A673 (cell line): ENCODE data around the gene RNF215. TPM values are rescaled to one million over a fixed set of nuclear protein-coding genes. Genes with fewer than 3 reads are reported as not detected.

ENCODE experiments used
- BruUV-seq: library from RNA; stranded (reverse); fragments of 400-500 nt; replicated peaks from 2 replicates; lab custom pipeline; 2021; lab: Mats Ljungman, UMichigan
- CTCF ChIA-PET: fragments of 300-600 bp; sonication (Branson Sonifier 250); formaldehyde crosslinking; loops from one replicate; lab custom pipeline; 2022; ENCODE audit warnings: antibody characterized with exemption; lab: Charles Lee
- POLR2A ChIA-PET: fragments of 300-600 bp; sonication (Branson Sonifier 250); formaldehyde crosslinking; loops from one replicate; lab custom pipeline; 2022; ENCODE audit warnings: antibody characterized with exemption; ENCODE audit not compliant: low non-redundant PET; lab: Charles Lee
- DNase-seq: peaks from one replicate; pipeline ENCODE4 v3.0.0-alpha.2; 2015; ENCODE audit warnings: low spot score
- H3K27ac ChIP-seq: fragments of 200-600 bp; sonication (generic); 2 replicates; pipeline ENCODE4 v1.5.1; 2016; ENCODE audit warnings: mixed run types, low read depth, mild to moderate bottlenecking, mixed read lengths, antibody characterized with exemption, low read length; ENCODE audit not compliant: poor library complexity, severe bottlenecking
- H3K27me3 ChIP-seq: fragments of 200-600 bp; sonication (generic); replicated peaks from 2 replicates; pipeline ENCODE4 v1.6.1; 2017; ENCODE audit warnings: mixed run types, low read depth, mild to moderate bottlenecking, mixed read lengths, antibody characterized with exemption, low read length; ENCODE audit not compliant: insufficient read depth, poor library complexity
- H3K36me3 ChIP-seq: fragments of 200-600 bp; sonication (generic); 2 replicates; pipeline ENCODE4 v1.6.1; 2016; ENCODE audit warnings: mixed run types, mild to moderate bottlenecking, mixed read lengths, antibody characterized with exemption, low read length; ENCODE audit not compliant: insufficient read depth, poor library complexity, severe bottlenecking
- H3K4me1 ChIP-seq: fragments of 200-600 bp; sonication (generic); 2 replicates; pipeline ENCODE4 v1.6.1; 2017; ENCODE audit warnings: mixed run types, mild to moderate bottlenecking, mixed read lengths, antibody characterized with exemption, low read length; ENCODE audit not compliant: insufficient read depth, poor library complexity, severe bottlenecking
- H3K4me3 ChIP-seq: fragments of 200-600 bp; sonication (generic); 2 replicates; pipeline ENCODE4 v1.5.1; 2016; ENCODE audit warnings: low read depth, mixed run types, mild to moderate bottlenecking, mixed read lengths, low read length; ENCODE audit not compliant: poor library complexity, severe bottlenecking
- H3K9me3 ChIP-seq: fragments of 200-600 bp; sonication (generic); 2 replicates; pipeline ENCODE4 v1.6.1; 2016; ENCODE audit warnings: mixed run types, low read depth, mild to moderate bottlenecking, mixed read lengths, antibody characterized with exemption, low read length; ENCODE audit not compliant: poor library complexity, severe bottlenecking
- EZH2 ChIP-seq: fragments of 200-600 bp; sonication (generic); IDR thresholded peaks from 2 replicates; pipeline ENCODE4 v1.6.1; 2017; ENCODE audit warnings: borderline replicate concordance, low read depth, mild to moderate bottlenecking, mixed read lengths, antibody characterized with exemption, low read length; ENCODE audit not compliant: poor library complexity, severe bottlenecking
- intact Hi-C: fragments of 100-400 bp; cut with micrococcal nuclease; formaldehyde crosslinking; loops from one replicate; pipeline ENCODE4 v1.10.0; 2022; ENCODE audit not compliant: unreplicated experiment
- total RNA-seq: library from RNA; stranded (reverse); gene quantifications from 2 replicates; pipeline ENCODE4 v1.2.3, GENCODE V29; 2021
- TF ChIP-seq, protein P1 (sequence below): fragments of 300-800, 200-600 bp; sonication (generic); conservative IDR thresholded peaks from 2 replicates; pipeline ENCODE4 v1.5.1; 2017; ENCODE audit warnings: low read depth, mild to moderate bottlenecking, antibody characterized with exemption, low read length, moderate library complexity, mixed read lengths

The RNF215 gene
- total RNA-seq, 1 experiment from 2014 or later, result 18.9 TPM

DNA sequence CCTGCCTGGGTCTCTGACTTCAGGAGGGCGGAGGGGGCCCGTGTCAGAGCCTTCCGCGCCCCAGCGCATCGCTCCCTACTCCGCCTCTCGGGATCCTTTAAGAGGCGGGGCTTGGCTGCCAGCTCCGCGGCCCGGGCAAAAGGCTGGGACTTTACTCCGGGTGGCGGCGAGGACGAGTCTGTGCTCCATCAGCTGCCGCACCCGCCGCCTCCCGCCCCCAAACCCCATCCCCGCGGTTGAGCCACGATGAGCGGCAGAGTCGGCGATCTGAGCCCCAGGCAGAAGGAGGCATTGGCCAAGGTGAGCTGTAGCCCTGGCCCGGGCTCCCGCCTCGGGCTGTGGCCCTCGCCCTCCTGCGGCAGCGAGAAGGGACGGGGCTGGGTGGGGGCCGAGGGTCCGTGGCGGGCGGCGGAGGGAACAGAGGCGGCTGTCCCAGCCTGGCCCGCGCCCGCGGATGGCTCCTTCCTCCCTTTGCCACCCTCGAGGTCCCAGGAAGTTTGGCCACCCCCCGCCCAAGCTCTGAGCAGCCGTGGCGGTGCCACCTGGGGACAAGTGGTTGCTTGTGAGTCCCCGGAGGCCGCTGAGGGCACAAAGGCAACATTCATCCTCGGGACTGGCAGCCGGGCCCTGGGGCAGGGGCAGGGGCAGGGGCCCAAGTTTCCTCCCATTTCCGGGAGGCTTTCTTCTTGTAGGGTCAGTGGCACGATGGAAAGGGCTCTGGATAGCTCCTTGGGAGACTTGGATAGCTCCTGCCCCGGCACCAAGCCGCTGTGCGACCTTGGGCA lies 9.9 kb upstream of the RNF215 start, which contains the start of gene SEC14L2:
Gene SEC14L2 (plus strand): TSS at position 148 of the 785 bp plus-strand sequence. CDS start 99 bp downstream, at position 247.
- CTCF ChIA-PET, result interaction anchor here (0.6 to 1.9 kb wide), 4 partner anchors 10 to 630 kb away, joined by 4 to 5 read pairs (median 4); partner anchors contain the start of gene ZMAT5
- peaks cover 26% of the 10 kb centered on the region for H3K4me1 ChIP-seq
- no peak for TF ChIP-seq EZH2
- TF ChIP-seq, protein P1, sequence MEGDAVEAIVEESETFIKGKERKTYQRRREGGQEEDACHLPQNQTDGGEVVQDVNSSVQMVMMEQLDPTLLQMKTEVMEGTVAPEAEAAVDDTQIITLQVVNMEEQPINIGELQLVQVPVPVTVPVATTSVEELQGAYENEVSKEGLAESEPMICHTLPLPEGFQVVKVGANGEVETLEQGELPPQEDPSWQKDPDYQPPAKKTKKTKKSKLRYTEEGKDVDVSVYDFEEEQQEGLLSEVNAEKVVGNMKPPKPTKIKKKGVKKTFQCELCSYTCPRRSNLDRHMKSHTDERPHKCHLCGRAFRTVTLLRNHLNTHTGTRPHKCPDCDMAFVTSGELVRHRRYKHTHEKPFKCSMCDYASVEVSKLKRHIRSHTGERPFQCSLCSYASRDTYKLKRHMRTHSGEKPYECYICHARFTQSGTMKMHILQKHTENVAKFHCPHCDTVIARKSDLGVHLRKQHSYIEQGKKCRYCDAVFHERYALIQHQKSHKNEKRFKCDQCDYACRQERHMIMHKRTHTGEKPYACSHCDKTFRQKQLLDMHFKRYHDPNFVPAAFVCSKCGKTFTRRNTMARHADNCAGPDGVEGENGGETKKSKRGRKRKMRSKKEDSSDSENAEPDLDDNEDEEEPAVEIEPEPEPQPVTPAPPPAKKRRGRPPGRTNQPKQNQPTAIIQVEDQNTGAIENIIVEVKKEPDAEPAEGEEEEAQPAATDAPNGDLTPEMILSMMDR, result no peak
- H3K36me3 ChIP-seq, result no peaks in the 10 kb centered on the region
- TSS peak; percentile 54 for BruUV-seq
- H3K27ac ChIP-seq, result peak within 1 kb of the TSS; percentile 62
- peak within 1 kb of the TSS; percentile 74 for H3K4me3 ChIP-seq
- DNase-seq, result peak; percentile 80
- H3K9me3 ChIP-seq, result no peaks in the 10 kb centered on the region
- no peaks in the 10 kb centered on the region for H3K27me3 ChIP-seq
- intact Hi-C loops, result no loop called here
- POLR2A ChIA-PET, result interaction anchor here (0.6 to 1.0 kb wide), 2 partner anchors 28 to 756 kb away, joined by 9 to 14 read pairs; no protein-coding TSS in a partner anchor

GRCh38 chr22:30393885-30394284 lies 6.7 kb upstream of the RNF215 start:
- DNase-seq, result no peak
- POLR2A ChIA-PET, result interaction anchor here (0.7 kb wide), 1 partner anchor 14 kb away, joined by 15 read pairs; no protein-coding TSS in a partner anchor
- intact Hi-C loops, result no loop called here

DNA sequence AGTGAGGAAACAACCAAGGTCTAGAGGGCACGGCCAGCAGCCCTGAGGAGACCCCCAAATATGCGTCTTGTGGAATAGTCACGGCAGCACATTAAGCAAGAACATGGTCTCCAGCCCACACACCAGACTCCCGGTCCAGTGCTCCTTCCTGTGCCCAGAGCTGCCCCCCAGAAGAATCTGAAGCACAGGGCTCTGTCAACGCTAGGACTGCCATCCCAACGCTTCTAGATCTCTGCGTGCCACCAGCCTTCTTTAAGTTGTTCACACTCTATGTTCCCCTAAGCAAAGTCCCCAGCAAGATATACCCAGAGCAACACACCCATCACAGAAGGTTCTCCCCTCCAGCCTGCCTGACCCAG lies 6.1 kb upstream of the RNF215 start:
- intact Hi-C loops, result no loop called here
- BruUV-seq, result no TSS peak

More at GRCh38 chr22:30393885-30394284, 6.7 kb upstream of the RNF215 start:
- no peak overlapping the region for H3K4me3 ChIP-seq
- CTCF ChIA-PET, result interaction anchor here (0.6 kb wide), 1 partner anchor 766 kb away, joined by 4 read pairs; no protein-coding TSS in a partner anchor
- BruUV-seq, result no TSS peak
- H3K27ac ChIP-seq, result no peak overlapping the region
- H3K9me3 ChIP-seq, result no peaks in the 10 kb centered on the region
- H3K27me3 ChIP-seq, result no peaks in the 10 kb centered on the region
- no peak for TF ChIP-seq EZH2
- TF ChIP-seq, protein P1, result no peak
- H3K4me1 ChIP-seq, result peaks cover 26% of the 10 kb centered on the region
- H3K36me3 ChIP-seq, result no peaks in the 10 kb centered on the region

More for the DNA sequence above, 6.1 kb upstream of the RNF215 start:
- no peaks in the 10 kb centered on the region for H3K36me3 ChIP-seq
- DNase-seq, result no peak
- ChIA-PET POLR2A (interaction anchor here (0.7 kb wide), 1 partner anchor 14 kb away, joined by 15 read pairs; no protein-coding TSS in a partner anchor), CTCF (no interaction called here)
- H3K9me3 ChIP-seq, result no peaks in the 10 kb centered on the region
- H3K27me3 ChIP-seq, result no peaks in the 10 kb centered on the region
- peaks cover 21% of the 10 kb centered on the region for H3K4me1 ChIP-seq
- H3K27ac ChIP-seq, result no peak overlapping the region
- no peak for TF ChIP-seq EZH2
- TF ChIP-seq, protein P1, result no peak
- no peak overlapping the region for H3K4me3 ChIP-seq
